G401.6 (cell line): ENCODE measurements around the gene GDPD3.

Experiments used
- FAIRE-seq: peaks from 2 replicates; lab custom pipeline; 2012; peaks lifted over from hg19 to GRCh38; lab: Jason Lieb, UNC

GDPD3 gene

DNA sequence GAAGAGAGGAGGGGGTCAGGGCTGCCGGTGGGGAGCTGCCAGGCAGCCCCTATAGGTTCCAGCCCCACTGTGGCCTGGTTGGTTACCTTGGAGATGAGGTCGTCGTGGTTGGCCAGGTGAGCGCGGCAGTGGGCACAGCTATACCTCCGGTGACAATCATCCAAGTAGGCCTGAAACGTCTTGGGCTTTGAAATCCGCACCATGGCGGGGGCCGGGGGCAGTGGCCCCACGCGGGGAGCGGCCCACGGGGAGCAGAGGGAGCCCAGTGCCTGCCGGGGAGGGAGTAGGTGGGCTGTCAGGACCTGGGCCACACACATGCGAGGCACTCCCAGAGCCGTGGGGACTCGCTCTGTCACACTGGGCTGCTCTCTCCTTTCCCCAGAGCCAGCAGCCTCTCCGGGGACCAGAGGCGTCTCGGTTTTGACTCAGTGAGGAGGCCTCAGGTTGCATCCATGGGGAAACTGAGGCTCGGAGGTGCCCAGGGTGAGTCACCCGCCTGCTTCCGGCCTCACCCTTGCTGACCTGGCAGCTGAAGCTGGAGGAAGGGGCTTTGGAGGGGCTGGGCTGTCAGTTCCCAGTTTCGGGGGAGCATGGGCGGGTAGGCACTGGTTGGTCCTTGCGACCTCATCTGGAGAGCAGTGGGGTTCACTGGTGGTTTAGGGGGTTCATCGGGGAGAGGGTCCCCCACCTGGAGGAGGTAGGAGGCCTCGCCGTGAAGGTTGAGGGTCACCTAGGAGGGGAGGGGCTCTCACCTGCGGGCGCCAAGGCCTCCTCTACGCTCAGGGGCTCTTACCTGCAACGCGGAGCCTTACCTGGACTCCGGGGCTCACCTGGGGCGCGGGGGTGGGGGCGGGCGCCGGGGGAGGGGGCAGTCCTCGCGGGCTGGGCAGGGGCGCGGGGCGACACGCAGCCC lies 17.9 kb downstream of the GDPD3 start:
- no peak for FAIRE-seq

DNA sequence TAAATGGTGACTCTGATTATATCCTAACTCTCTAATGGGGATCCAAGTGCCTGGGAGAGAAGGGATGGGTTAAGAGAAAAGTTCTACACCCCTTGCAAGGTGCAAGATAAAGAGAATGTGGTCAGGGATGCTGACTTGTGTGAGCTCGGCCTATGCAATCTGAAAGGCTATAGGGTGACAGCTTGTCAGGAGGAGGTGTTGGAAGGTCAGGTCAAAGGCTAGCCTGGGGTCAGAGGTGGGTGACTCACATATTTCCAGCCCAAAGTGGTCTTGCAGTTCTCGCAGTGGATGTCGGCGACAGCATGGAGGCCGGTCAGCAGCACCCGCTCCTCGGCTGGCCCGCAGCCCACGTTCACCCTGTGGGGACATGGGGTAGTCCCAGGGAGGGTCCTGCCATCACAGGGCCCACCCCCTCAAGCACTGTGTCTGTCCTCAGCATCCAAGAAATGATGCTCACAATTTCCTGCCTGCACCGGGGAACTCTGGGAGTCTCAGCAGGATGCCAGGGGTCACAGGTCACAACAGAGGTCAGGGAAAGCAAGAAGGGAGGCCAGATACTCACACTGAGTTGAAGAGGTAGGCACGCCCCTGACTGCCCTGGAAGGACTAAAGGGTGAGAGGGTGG lies 18.7 kb downstream of the GDPD3 start:
- no peak for FAIRE-seq

DNA sequence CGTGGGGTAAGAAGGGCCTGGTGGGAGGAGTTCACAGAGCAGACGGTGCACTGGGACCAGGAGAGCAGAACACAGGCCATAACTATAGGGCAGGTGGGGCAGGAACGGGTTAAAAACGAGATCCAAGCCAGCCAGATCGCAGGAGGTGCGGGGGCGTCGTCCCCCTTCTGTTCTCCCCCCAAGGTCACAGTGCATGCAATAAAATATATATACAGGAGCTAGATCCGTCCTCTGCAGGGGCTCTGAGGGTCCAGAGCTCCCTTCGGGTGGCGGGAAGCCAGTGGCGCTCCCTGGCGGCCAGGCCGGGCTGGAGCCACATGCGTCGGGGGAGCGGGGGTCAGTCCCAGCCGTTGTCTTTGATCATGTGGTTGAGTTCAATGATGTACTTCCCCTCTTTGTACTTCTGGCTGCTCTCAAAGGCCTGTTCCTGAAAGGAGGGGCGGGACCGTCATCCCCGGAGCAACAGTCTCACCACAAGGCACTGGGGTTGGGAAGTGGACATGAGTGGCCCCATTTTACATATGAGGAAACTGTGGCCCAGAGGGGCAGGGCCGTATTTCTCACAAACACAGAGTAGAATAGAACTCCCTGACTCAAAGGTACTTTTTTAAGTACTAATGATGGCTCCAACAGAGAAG lies 20.8 kb downstream of the GDPD3 start:
- FAIRE-seq: no peak

DNA sequence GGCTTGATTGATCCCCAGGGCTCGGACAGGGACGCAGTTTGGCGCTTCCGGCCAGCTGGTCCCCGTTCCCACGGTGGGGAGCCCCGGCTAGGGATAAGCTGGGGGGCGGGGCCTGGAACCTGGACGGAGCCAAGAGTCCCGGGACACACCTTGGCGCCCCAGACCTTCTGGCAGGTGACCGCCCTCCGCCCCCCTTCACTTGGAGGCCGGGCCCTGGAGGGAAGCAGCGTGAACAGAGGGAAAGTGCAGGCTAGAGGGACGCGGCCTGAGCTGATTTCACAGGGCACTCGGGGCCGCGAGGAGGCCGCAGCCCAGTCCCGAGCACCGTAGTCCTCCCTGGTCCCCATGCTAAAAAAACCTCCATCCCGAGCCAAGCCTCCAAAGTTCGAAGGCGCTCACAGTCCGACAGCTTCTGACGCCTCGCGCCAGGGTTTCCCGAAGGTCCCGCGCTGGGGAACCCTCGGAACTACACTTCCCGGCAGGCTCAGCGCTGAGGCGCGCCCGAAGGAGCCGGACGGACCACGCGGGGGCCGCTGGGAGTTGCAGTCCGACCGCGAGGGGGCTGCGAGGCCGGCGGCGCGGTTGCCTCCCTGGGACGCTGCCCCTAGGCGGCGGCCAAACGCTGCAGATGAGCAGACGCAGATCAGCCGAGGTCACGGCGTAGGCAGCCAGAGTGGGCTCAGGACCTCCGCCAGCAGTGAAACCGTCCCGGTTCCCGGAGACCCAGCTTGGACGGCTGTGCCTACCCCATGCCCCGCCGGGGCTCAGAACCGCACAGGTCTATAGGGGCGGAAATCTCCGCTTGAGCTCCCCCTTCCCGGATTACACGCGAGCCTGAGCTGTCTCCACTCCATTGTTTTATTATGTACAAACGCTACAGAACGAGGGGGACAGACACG lies 21.6 kb downstream of the GDPD3 start, which contains the start of gene TBX6:
TBX6 (minus strand) TSS at position 451 of the 899 bp plus-strand sequence. CDS start 731 bp downstream, outside the sequence.
- no peak for FAIRE-seq

DNA sequence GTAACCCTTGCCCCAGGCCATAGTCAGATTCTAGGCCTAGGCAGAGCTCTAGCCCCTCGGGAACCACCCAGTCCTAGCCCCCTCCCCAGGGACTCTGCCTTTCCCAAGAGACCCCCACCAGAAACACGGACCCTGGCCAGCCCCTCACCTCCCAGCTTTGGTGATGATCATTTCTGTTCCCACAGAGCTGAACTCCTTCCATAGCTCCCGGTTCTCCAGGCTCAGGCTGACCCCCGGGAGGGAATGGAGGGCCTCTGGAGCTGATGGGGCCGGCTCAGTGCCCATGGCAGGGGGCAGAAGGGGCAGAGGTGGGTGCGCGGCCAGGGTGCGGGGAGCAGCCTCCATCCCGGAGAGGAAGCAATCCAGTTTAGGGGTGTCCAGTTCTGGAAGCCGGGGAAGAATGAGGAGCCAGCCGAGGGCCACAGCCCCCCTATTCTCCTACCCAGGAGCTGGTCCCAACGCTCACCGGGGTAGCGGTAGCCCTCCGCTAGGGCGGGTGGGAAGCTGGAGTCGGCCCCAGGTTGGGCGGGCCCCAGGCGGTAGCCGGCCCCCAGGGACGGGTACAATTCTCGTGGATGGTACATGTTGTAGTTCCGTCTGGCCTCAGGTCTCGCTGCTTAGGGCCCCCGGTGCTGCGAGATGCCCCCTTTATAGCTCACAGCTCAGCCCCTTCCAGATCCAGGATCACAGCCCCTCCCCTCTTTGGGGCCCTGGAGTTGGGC lies 22.6 kb downstream of the GDPD3 start:
- no peak for FAIRE-seq

DNA sequence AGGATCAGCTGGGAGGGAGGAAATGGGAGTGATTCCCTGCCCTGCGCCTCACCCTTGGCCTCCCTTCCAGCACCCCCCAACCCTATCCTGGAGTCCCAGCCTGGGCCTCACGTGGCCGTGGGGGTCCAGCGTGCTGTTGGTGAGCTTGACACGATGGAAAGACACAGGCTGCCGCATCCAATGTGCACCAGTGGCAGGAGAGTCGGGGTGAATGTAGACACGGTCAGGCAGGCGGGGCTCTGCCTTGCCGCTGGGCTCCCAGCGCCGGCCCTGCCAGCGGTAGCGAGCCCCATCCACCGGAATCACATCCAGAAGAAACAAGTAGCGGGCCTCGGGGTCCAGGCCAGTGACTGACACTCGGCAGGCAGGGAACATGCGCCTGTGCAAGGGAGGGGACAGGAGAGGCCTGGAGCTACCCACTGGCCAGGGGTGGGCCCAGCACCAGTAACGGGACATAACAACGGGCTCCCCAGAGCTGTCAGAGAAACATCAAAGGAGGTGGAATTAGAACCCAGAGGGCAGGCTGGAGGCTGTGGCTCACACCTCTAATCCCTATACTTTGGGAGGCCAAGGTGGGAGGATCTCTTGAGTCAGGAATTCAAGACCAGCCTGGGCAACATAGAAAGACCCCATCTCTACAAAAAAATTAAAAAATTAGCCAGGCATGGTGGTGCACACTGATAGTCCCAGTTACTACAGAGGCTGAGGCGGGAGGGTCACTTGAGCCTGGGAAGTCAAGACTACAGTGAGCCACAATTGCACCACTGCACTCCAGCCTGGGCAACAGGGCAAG lies 24.3 kb downstream of the GDPD3 start:
- FAIRE-seq: no peak

DNA sequence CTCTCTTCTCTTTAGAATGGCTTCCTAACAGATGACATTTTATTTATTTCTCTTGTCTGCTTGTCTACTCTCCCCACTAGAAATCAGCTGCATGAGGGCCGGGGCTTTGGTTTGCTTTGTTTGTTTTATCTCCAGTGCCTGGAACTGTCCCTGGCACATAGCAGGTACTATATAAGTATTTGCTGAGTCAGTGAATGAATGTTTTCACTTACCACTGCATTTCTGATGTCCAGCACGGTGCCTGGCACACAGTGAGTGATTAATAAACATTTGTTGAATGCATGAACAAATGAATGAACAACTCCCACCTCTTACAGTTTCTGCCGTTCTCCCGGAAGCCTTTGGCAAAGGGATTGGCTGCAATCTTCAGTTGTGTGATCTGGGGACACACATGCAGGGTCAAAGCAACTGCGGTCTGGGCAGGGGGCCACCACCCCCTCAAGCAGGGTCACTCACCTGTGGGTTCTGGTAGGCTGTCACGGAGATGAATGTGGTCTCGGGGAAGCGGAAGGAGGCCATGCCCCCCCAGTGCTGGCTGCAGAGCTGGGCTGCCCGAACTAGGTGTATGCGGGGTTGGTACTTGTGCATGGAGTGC lies 25.0 kb downstream of the GDPD3 start:
- FAIRE-seq: no peak

DNA sequence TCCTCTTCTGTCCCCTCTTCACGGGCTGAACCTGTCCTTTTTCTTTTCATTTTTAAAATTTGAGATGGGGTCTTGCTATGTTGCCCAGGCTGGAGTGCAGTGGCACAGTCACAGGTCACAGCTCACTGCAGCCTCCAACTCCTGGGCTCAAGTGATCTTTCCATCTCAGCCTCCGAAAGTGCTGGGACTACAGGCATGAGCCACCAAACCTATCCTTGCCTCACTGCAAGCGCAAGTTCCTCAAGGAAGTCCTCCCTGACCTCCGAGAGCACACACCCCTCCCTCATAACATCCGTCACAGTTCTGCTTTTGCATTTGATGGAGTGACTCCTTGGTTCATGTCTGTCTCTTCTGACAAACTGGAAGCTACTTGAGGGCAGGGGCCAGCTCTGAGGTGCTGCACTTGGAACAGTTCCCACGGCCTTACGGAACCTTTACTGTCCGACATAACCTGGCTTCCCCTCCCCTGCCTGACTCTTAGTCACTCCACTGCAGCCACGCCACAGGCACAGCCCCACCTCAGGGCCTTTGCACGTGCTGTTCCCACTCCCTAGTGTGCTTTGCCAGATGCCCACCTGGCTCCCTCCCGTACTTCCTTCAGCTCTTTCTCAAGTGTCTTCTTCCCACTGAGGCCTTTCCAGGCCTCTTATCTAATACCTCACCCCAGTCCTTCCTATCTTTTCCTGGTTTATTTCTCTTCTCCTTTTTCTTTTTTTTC lies 26.0 kb downstream of the GDPD3 start:
- FAIRE-seq: no peak

DNA sequence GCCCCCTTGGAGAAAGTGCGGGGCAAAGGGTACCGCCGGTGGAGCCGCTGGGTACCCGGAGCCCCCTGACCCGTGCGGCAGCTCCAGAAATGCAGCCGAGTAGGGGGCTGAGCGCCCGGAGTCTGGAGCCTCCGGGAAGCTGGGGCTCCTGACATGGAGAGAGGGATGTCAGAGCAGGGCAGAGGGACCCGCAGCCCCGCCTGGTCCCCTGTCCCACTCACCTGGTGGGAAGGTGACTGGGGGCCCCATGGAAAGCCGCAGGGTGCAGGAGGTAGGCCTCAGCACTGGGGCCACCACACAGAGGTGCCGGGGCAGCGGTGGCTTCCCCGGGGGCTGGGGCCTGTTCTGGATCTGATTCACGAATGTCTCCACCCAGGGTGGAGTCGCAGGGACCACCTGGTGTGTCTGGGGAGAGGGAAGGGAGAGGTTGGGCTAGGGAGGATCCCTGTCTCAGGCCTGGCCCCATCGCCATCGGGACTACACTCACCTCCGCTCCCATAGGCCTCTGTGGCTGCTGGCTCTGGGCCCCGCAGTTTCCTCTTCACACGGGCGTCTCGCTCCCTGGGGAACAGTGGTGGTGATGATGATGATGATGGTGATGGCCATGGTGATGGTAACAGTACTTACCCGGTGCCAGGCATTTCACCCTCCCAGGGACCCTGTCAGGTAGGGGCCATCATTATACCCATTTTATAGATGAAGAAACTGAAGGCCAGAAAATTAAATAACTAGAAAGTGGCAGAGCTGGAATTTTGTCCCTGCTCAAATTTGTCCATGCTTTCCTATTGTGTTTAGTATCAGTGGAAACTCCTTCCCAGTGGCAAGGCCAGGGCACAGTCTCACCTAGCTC lies 26.8 kb downstream of the GDPD3 start:
- no peak for FAIRE-seq

DNA sequence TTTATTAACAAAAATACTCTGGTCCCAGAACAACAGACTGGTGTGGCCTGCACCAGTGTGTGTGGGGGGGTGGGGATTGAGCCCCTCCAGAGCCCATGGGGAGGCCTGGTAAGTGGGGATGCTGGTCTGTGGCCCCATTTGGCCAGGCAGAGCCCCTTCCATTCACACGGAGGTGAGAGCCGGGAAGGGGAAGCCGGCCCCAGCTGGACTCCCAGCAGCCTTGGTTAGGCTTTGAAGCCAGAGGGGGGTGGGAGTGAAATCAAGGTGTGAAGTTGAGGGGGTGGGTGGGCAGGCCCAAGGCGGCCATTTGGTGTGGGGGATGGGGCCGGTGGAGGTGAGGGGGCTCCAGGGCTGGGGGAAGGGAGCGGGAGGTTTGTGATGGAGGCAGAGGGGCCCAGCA lies 27.5 kb downstream of the GDPD3 start:
- FAIRE-seq: no peak

DNA sequence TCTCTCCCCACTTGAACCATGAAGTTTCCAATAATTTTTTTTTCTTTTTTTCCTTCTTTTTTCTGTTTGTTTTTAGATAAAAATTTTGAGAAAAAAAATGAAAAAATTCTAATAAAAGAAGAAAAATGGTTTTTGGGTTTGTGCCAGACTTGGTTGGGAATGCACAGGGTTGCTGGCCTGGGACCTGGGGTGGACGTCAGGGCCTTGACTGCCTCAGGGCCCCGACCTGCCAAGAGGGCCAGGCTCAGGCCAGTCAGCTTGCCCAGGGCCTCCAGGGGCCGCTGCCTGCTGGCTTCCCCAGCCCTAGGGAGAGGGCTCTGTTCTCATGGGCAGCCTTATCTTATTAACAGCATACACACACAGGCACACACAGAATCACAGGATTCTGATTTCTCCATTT lies 28.1 kb downstream of the GDPD3 start:
- no peak for FAIRE-seq

DNA sequence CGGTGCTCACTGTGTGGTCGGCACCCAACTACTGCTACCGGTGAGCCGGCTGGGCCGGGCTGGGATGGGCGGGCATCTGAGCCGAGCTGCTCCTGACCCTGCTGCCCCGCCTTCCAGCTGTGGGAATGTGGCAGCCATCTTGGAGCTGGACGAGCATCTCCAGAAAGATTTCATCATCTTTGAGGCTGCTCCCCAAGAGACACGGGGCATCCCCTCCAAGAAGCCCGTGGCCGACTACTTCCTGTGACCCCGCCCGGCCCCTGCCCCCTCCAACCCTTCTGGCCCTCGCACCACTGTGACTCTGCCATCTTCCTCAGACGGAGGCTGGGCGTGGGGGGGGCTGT lies 28.5 kb downstream of the GDPD3 start:
- FAIRE-seq: no peak

DNA sequence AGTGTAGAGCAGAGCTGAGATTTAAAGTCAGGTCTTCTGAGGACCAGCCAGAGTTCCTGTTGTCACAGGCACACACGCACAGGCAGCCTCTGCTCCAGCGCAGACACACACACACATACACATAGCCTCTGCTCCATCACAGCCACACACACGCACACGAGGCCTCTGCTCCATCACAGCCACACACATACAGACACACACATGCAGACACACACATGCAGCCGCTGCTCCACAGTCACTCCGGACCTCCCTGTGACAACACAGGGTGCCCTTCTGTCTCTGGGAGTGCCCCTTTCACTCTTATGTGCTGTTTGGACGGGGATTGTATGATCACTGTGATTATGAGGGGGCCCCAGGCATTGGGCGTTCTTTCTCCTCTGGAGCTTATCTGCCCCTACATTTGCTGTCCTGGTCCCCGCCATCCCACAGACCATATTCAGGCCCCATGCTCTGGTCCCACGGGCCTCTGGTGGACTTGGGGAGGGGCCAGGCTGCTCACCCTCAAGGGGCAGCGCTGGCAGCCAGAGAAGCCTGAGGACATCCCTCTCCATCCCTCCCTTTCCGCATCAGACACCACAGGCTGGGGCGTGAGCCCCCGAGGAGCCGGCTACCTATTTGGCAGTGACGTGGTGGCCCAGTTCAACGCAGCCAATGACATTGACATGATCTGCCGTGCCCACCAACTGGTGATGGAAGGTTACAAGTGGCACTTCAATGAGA lies 29.1 kb downstream of the GDPD3 start:
- no peak for FAIRE-seq

DNA sequence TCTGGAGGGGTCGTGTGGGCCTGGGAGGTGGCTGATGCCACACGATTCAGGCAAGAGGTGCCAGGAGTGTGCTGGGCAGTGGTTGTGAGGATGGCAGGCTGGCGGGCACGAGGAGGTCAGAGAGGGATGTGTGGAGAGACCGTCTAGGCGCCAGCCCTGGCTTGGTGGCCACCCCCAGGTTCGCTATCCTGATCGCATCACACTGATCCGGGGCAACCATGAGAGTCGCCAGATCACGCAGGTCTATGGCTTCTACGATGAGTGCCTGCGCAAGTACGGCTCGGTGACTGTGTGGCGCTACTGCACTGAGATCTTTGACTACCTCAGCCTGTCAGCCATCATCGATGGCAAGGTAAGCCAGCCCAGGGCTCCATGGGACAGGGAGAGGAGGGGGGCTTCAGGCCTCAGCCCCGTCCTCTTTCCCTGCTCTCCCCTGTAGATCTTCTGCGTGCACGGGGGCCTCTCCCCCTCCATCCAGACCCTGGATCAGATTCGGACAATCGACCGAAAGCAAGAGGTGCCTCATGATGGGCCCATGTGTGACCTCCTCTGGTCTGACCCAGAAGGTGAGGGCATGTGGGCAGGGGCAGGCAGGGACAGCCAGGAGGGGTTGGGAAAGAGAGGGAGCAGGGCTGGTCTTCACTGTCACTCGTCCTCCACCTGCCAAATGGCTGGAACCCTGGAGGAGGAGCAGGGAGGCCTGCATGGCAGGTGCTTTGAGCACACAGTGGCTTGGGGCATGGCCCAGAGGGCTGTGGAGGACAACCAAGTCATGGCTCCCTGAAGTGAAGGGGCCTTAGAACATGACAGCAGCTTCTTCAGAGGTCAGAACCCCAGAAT lies 29.9 kb downstream of the GDPD3 start:
- no peak for FAIRE-seq

DNA sequence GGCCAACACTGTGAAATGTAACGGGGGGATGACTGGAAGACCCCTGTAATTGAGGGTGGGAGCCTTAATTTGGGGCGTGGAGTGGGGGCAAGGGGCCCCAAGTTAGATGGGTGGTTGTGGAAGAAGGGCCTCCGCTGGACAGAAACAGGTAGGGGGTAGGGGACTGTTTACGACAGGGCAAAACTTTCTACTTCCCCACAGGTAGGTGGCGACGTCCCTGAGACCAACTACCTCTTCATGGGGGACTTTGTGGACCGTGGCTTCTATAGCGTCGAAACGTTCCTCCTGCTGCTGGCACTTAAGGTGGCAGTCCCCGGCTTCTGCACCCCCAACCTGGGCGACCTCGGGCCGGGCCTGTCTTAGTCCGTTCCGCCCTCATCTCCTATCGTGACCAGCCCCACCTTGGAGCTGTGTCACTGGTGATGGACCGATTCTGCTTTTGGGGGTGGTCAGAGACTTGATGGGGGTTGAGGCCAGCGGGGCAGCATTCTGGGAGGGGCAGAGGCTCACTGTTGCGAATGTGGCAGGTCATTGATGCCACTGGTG lies 30.7 kb downstream of the GDPD3 start:
- FAIRE-seq: no peak

DNA sequence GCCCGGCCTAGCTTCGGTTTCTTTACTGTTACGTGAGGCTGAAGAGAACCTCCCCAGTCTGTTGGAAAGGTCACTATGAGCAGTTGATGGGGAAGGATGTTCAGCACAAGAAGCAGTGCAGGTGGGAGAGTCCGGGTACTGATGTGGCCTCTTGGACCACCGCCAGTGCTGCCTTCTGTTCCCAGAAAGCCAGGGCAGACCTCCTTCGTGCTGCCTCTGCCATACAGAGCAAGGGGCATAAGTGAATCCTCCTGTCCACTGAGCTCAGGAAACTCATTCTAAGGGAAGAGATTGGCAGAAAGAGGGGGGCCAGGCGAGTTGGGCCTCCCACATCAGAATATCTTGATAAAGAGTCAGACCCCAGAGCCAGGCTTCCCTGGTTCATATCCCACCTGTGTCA lies 33.9 kb downstream of the GDPD3 start:
- FAIRE-seq: no peak

DNA sequence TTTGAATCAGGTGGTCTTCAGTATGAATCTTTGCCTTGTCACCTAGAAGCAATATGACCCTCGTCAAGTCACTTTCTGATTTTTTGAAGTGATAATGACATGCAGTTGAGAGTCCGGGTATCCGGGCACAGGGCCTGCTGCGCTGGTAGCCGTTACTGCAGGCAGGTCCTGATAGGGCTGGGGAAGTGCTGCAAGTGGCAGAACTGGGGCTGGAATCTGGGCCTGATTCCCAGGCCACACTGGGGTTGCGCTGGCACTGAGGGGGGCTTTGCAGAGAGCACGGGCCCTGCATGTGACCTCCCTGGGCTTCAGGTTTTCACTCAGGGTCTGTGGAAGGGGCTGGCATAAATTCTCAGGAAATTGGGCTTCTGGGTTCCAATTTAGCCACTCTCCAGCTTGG lies 34.6 kb downstream of the GDPD3 start:
- FAIRE-seq: no peak
